Transverse colon (tissue), 4 donors: ENCODE results near the gene SF3A2. TPM values are rescaled to one million over a fixed set of nuclear protein-coding genes. Genes with fewer than 3 reads are reported as not detected.

ENCODE experiments used
- DNase-seq: peaks from one replicate; pipeline ENCODE4 v3.0.0-alpha.2; 2019
- H3K27ac ChIP-seq, 4 donors: fragments of 200-600 bp; sonication (generic); 2 replicates each; pipeline ENCODE4 v1.5.1; 2016 to 2018; ENCODE audit warnings: inconsistent platforms in 4 of 4
- H3K27me3 ChIP-seq: fragments of 200-600 bp; sonication (generic); 2 replicates; pipeline ENCODE4 v1.5.1; 2017; ENCODE audit warnings: inconsistent platforms
- H3K36me3 ChIP-seq, 4 donors: fragments of 200-600 bp; sonication (generic); 2 replicates each; pipeline ENCODE4 v1.5.1; 2017 to 2019; ENCODE audit warnings: inconsistent platforms in 4 of 4
- H3K4me1 ChIP-seq, 4 donors: fragments of 200-600 bp; sonication (generic); 2 replicates each; pipeline ENCODE4 v1.5.1; 2017 to 2020; ENCODE audit warnings: inconsistent platforms in 4 of 4
- H3K4me3 ChIP-seq, 4 donors: fragments of 200-600 bp; sonication (generic); 1 replicate in 1 of 4; 2 replicates in 3 of 4; pipeline versions ENCODE4 v1.5.1 to v1.6.1; 2017 to 2019; ENCODE audit warnings: inconsistent platforms in 4 of 4
- H3K9me3 ChIP-seq, 2 donors: fragments of 200-600 bp; sonication (generic); 2 replicates each; pipeline ENCODE4 v1.5.1; 2017 to 2019; ENCODE audit warnings: inconsistent platforms in 2 of 2
- CTCF ChIP-seq, 5 experiments: fragments of 200-600 bp in 3 of 5; fragments of 450-650 bp in 2 of 5; sonication (generic) in 3 of 5; IDR thresholded peaks; 1 replicate in 2 of 5; 2 replicates in 3 of 5; pipeline ENCODE4 v1.5.1; 2016 to 2017; ENCODE audit warnings: antibody characterized with exemption in 5 of 5, inconsistent platforms in 3 of 5, mild to moderate bottlenecking in 2 of 5, moderate library complexity in 1 of 5
- EP300 ChIP-seq: sonication (generic); formaldehyde crosslinking; IDR thresholded peaks from one replicate; pipeline ENCODE4 v1.6.1; 2017; ENCODE audit warnings: antibody characterized with exemption, low read depth
- POLR2A ChIP-seq: fragments of 450-650 bp; IDR thresholded peaks from one replicate; pipeline ENCODE4 v1.6.1; 2016; ENCODE audit warnings: antibody characterized with exemption, mild to moderate bottlenecking, moderate library complexity
- POLR2AphosphoS5 ChIP-seq, 3 donors: sonication (generic); formaldehyde crosslinking; IDR thresholded peaks; one replicate each; pipeline ENCODE4 v1.6.1; 2016; ENCODE audit warnings: antibody characterized with exemption in 3 of 3
- WGBS, 2 donors: methylation state at CpG; one replicate each; pipeline ENCODE4 v1.1.5; 2018; ENCODE audit warnings: low coverage in 1 of 2; 5-methylcytosine and 5-hydroxymethylcytosine counted together
- in situ Hi-C, 4 donors: fragments of 200-750 bp; cut with MboI; loops; one replicate each; pipeline versions ENCODE4 v1.15.0 to v1.15.1; 2017; ENCODE audit warnings: low sequenced_read_pairs in 3 of 4, low pct_ligation_motif_present in 1 of 4, low pct_unique_long_range_greater_than_20kb in 1 of 4
- intact Hi-C: fragments of 100-400 bp; cut with DNase I; formaldehyde crosslinking; loops from one replicate; pipeline ENCODE4 v1.15.1; 2023; ENCODE audit warnings: low total_unique reads
- total RNA-seq, 4 donors: library from RNA; depleted of rRNA; stranded (reverse); fragments of >200 nt; gene quantifications; one replicate each; pipeline ENCODE4 v1.1.0, GENCODE V29; 2016

SF3A2 gene
- total RNA-seq, 4 donors from 2014 or later, result 35.8 to 54.6 (median 41.6) TPM

- 80 to 93% methylated on average over 2 to 35 of the region's 37 CpGs for WGBS, 2 donors
- peak overlapping the region in 3 of 4 donors; percentile 22 to 48 (median 29) for H3K27ac ChIP-seq
- intact Hi-C loops (no loop called here), in situ Hi-C loops (no loop called here)
- peaks cover 10 to 27% (median 17%) of the 10 kb centered on the region in 4 donors for H3K4me1 ChIP-seq
- peaks cover 0 to 18% (median 10%) of the 10 kb centered on the region in 4 donors for H3K36me3 ChIP-seq
- DNase-seq, result no peak
- no peak overlapping the region for H3K4me3 ChIP-seq
- TF ChIP-seq POLR2AphosphoS5 (IDR thresholded peaks at IDR 0.05), result no peak
- no peaks in the 10 kb centered on the region for H3K9me3 ChIP-seq
- H3K27me3 ChIP-seq, result no peaks in the 10 kb centered on the region
Observed at GRCh38 chr19:2190848-2191455, 45.7 kb upstream of the SF3A2 start.

- H3K27me3 ChIP-seq, result no peaks in the 10 kb centered on the region
- H3K36me3 ChIP-seq, result peaks cover 0 to 19% (median 11%) of the 10 kb centered on the region in 4 donors
- WGBS, 2 donors, result 81% methylated on average over 28 of the region's 32 CpGs; no CpG with 5 or more reads in 1 of the 2 donors
- intact Hi-C loops, result no loop called here
- in situ Hi-C loops, result no loop called here
- no peak overlapping the region for H3K4me3 ChIP-seq
- DNase-seq, result peak; percentile 43
- no peaks in the 10 kb centered on the region for H3K9me3 ChIP-seq
- peaks cover 7 to 21% (median 11%) of the 10 kb centered on the region in 4 donors for H3K4me1 ChIP-seq
- TF ChIP-seq EP300, result no peak
- peak in 3 of 5 experiments; percentile 11 to 39 (median 32) for TF ChIP-seq CTCF (IDR thresholded peaks at IDR 0.05)
- TF ChIP-seq POLR2AphosphoS5 (IDR thresholded peaks at IDR 0.05), result no peak
- H3K27ac ChIP-seq, result peak overlapping the region; percentile 22 to 48 (median 32)
Observed at GRCh38 chr19:2191456-2192310, 44.9 kb upstream of the SF3A2 start.

GRCh38 chr19:2192862-2193261 lies 43.8 kb upstream of the SF3A2 start:
- no peaks in the 10 kb centered on the region for H3K9me3 ChIP-seq
- in situ Hi-C loops (no loop called here), intact Hi-C loops (no loop called here)
- no peak overlapping the region for H3K4me3 ChIP-seq
- H3K27ac ChIP-seq, result no peak overlapping the region
- no peaks in the 10 kb centered on the region for H3K27me3 ChIP-seq
- 97% methylated on average over 17 of the region's 17 CpGs; no CpG with 5 or more reads in 1 of the 2 donors for whole genome bisulfite sequencing, 2 donors
- TF ChIP-seq POLR2A (no peak), CTCF (IDR thresholded peaks at IDR 0.05) (no peak), POLR2AphosphoS5 (IDR thresholded peaks at IDR 0.05) (no peak), EP300 (no peak)
- H3K4me1 ChIP-seq, result peaks cover 0 to 13% (median 3%) of the 10 kb centered on the region in 4 donors
- no peak for DNase-seq
- H3K36me3 ChIP-seq, result peaks cover 0 to 19% (median 9%) of the 10 kb centered on the region in 4 donors

GRCh38 chr19:2193807-2194206 lies 42.8 kb upstream of the SF3A2 start:
- H3K4me1 ChIP-seq, result peaks cover 0 to 13% (median 3%) of the 10 kb centered on the region in 4 donors
- intact Hi-C loops (no loop called here), in situ Hi-C loops (no loop called here)
- no peak for DNase-seq
- no peaks in the 10 kb centered on the region for H3K9me3 ChIP-seq
- H3K27ac ChIP-seq, result no peak overlapping the region
- TF ChIP-seq POLR2AphosphoS5 (IDR thresholded peaks at IDR 0.05), result no peak
- no peak for TF ChIP-seq CTCF (IDR thresholded peaks at IDR 0.05)
- TF ChIP-seq POLR2A, result no peak
- no peak for TF ChIP-seq EP300
- H3K27me3 ChIP-seq, result no peaks in the 10 kb centered on the region
- 80 to 93% methylated on average over 1 to 18 of the region's 18 CpGs for WGBS, 2 donors
- no peak overlapping the region for H3K4me3 ChIP-seq
- peaks cover 0 to 19% (median 9%) of the 10 kb centered on the region in 4 donors for H3K36me3 ChIP-seq
